Heart right ventricle (tissue), 16 donors: ENCODE data around the gene MYEOV. TPM values are rescaled to one million over a fixed set of nuclear protein-coding genes. Genes with fewer than 3 reads are reported as not detected.

ENCODE experiments used
- ATAC-seq, 8 donors: fragments of 200-7000 bp; cut with Tn5 transposase; one replicate each; pipeline ENCODE4 v1.9.1; 2020; ENCODE audit warnings: mild to moderate bottlenecking in 8 of 8, moderate library complexity in 8 of 8, moderate number of reproducible peaks in 1 of 8
- DNase-seq, 2 donors: peaks; one replicate each; pipeline ENCODE4 v3.0.0-alpha.2; 2020
- H3K27ac ChIP-seq, 10 donors: fragments of 200-600 bp; sonication (generic) in 2 of 10; one replicate each; pipeline versions ENCODE4 v1.5.0 to v1.8.0; 2020 to 2022; ENCODE audit warnings: mild to moderate bottlenecking in 3 of 10
- H3K27me3 ChIP-seq, 7 donors: fragments of 200-600 bp; one replicate each; pipeline ENCODE4 v1.8.0; 2021 to 2022; ENCODE audit warnings: mild to moderate bottlenecking in 2 of 7
- H3K36me3 ChIP-seq, 9 donors: fragments of 200-600 bp; sonication (generic) in 1 of 9; one replicate each; pipeline versions ENCODE4 v1.5.0 to v1.8.0; 2020 to 2022; ENCODE audit warnings: mild to moderate bottlenecking in 2 of 9
- H3K4me1 ChIP-seq, 9 donors: fragments of 200-600 bp; sonication (generic) in 1 of 9; one replicate each; pipeline versions ENCODE4 v1.5.0 to v1.8.0; 2020 to 2022; ENCODE audit warnings: mild to moderate bottlenecking in 4 of 9
- H3K4me3 ChIP-seq, 10 donors: fragments of 200-600 bp; sonication (generic) in 2 of 10; one replicate each; pipeline versions ENCODE4 v1.5.0 to v1.8.0; 2020 to 2022; ENCODE audit warnings: mild to moderate bottlenecking in 7 of 10, moderate library complexity in 2 of 10
- H3K9me3 ChIP-seq, 11 donors: fragments of 200-600 bp in 10 of 11; sonication (generic) in 2 of 11; one replicate each; pipeline versions ENCODE4 v1.5.0 to v1.8.0; 2013 to 2022; ENCODE audit warnings: mild to moderate bottlenecking in 2 of 11, control low read depth in 1 of 11, moderate library complexity in 1 of 11
- WGBS, 2 donors: extraction: QIAGEN DNeasy Blood & Tissue Kit; methylation state at CpG; one replicate each; pipeline ENCODE4 v1.1.7; 2013; ENCODE audit warnings: inconsistent platforms in 1 of 2; 5-methylcytosine and 5-hydroxymethylcytosine counted together
- intact Hi-C, 10 donors: fragments of 100-400 bp; cut with DNase I; formaldehyde crosslinking; loops; one replicate each; pipeline versions ENCODE4 v1.11.1 to v1.14.2; 2022
- polyA plus RNA-seq, 2 donors: library from polyadenylated mRNA; stranded (reverse); fragments of 200-250 nt; gene quantifications; one replicate each; pipeline ENCODE4 v1.2.3, GENCODE V29; 2013
- total RNA-seq, 10 donors: library from RNA; stranded (reverse); fragmentation: NEBNext Ultra II Directional in 3 of 10; extraction: Animal tissue kit (Norgen Biotek cat#: 25700) in 3 of 10; gene quantifications; one replicate each; pipeline versions ENCODE4 v1.2.1 to v1.2.4, GENCODE V29; 2021 to 2023
- TF ChIP-seq, protein P1 (sequence below), 9 donors: fragments of 200-600 bp; sonication (generic) in 2 of 9; IDR thresholded peaks; one replicate each; pipeline versions ENCODE4 v1.5.0 to v1.8.0; 2021 to 2022; ENCODE audit warnings: antibody characterized with exemption in 9 of 9, mild to moderate bottlenecking in 5 of 9, moderate library complexity in 1 of 9
- donor health status: Arrhythmogenic right ventricular cardiomyopathy.
- donor health status: ischemic (EF 13 %, LVEDD 7.1; RV severe dilation, severe dysfunction).
- donor health status: healthy with polysubstance abuse.
- donor health status: DM: no; HTN: yes; CAD: no.
- donor health status: DM: no; HTN: no; CAD: no.
- donor health status: ischemic (EF 25% LVEDD 6.9; RV normal size, moderate dysfunction).
- donor health status: ischemic (EF 25% LVEDD 5.7; RV mildly dilated, moderate dysfunction).
- donor health status: healthy.
- donor health status: DM: yes; HTN: yes; CAD: no.
- donor health status: Ischemic cardiomyopathy.
- donor health status: ischemic (EF 35%, LVEDD 5.7; RV mildly dilated, moderate dysfunction).
- donor health status: nonischemic (EF 11% LVEDD 7.7; RV severe dilation, severe dysfunction).
- donor health status: DM: yes; HTN: yes; CAD: no.
- donor health status: PGD.
- donor health status: ischemic (EF 29% LVEDD 5.4; RV normal size, mild dysfunction).
- donor health status: nonischemic (EF 23%, LVEDD 6.1; RV moderate dilation, normal function).

MYEOV gene
- total and polyA plus RNA-seq, 12 donors: 0.07 TPM; not detected in 11

DNA sequence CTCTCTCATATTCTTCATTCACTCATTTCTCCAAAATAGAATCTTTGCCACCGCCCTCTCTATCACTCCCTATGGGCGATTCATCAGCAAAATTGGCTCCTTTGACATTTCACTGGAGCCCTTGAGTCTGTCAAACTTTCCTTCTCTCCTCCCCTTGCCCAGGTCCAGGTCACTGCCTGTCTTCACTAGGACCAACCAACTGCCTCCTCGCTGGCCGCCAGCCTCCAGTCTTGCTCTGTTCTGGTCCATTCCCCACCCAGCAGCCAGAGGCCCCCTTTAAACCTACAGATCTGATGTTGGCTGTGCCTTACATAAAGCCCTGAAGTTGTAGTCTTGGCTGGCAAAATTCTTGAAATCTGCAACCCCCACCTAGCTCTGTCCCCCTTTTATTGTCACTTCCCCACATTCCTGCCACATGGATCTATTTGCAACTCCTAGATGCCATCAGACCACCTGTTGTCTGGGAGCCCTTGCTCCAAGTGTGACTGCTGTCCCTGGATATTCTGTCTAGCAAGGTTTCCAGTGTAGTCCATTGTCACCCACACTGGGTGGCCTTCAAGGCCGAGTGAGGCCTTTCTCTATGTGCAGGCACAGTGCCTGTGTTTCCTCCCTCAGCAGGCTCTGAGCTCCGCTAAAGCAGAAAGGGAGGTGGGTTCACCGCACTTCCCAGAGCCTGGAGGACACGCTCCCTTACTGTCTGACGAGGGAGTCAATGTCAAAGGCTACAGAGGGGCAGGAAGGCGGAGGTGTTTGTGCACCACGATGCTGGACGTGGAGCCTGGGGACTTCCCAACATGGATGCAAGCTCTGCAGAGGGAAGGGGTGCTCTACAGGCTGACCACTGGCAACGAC, 25.5 kb downstream of the MYEOV start:
- H3K4me3 ChIP-seq: no peak overlapping the region

DNA sequence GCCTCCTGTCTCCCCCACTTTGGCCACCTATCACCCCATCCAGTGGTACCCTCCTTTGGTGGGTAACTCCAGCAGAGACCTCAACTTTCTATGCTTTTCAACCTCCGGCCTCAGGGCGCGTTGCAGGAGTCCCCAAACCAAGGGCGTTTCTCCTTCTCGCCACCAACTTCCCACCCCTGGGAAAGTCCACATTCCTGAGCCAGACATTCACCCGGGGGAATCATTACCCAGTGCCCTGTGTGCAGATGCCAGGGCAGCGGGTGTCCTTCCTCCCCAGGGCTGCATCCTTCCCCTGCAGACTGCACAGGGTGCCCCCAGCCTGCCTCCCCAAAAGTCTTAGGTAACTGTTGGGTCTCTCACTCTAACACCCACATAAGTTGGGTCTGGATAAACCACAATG, 26.4 kb downstream of the MYEOV start:
- DNase-seq: no peak
- H3K4me1 ChIP-seq: peaks cover 0 to 17% (median 0%) of the 10 kb centered on the region in 9 donors
- no peaks in the 10 kb centered on the region for H3K27me3 ChIP-seq
- TF ChIP-seq, protein P1, sequence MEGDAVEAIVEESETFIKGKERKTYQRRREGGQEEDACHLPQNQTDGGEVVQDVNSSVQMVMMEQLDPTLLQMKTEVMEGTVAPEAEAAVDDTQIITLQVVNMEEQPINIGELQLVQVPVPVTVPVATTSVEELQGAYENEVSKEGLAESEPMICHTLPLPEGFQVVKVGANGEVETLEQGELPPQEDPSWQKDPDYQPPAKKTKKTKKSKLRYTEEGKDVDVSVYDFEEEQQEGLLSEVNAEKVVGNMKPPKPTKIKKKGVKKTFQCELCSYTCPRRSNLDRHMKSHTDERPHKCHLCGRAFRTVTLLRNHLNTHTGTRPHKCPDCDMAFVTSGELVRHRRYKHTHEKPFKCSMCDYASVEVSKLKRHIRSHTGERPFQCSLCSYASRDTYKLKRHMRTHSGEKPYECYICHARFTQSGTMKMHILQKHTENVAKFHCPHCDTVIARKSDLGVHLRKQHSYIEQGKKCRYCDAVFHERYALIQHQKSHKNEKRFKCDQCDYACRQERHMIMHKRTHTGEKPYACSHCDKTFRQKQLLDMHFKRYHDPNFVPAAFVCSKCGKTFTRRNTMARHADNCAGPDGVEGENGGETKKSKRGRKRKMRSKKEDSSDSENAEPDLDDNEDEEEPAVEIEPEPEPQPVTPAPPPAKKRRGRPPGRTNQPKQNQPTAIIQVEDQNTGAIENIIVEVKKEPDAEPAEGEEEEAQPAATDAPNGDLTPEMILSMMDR (IDR thresholded peaks at IDR 0.05): no peak
- no peak overlapping the region for H3K4me3 ChIP-seq
- H3K27ac ChIP-seq: no peak overlapping the region
- 91 to 94% methylated on average over 7 of the region's 7 CpGs for WGBS, 2 donors
- H3K36me3 ChIP-seq: no peaks in the 10 kb centered on the region
- intact Hi-C loops: no loop called here
- no peak for ATAC-seq
- peaks cover 0 to 27% (median 10%) of the 10 kb centered on the region in 11 donors for H3K9me3 ChIP-seq

More for the DNA sequence above, 25.5 kb downstream of the MYEOV start:
- ATAC-seq (no peak), DNase-seq (no peak)
- H3K9me3 ChIP-seq: peaks cover 0 to 27% (median 10%) of the 10 kb centered on the region in 11 donors
- no peaks in the 10 kb centered on the region for H3K27me3 ChIP-seq
- intact Hi-C loops: no loop called here
- TF ChIP-seq, protein P1 (IDR thresholded peaks at IDR 0.05): no peak
- no peak overlapping the region for H3K27ac ChIP-seq
- H3K36me3 ChIP-seq: no peaks in the 10 kb centered on the region
- peaks cover 0 to 17% (median 0%) of the 10 kb centered on the region in 9 donors for H3K4me1 ChIP-seq
- 90% methylated on average over 13 of the region's 13 CpGs for WGBS, 2 donors

GRCh38 chr11:69320756-69321741, 27.1 kb downstream of the MYEOV start:
- peaks cover 0 to 17% (median 0%) of the 10 kb centered on the region in 9 donors for H3K4me1 ChIP-seq
- peaks cover 0 to 25% (median 10%) of the 10 kb centered on the region in 11 donors for H3K9me3 ChIP-seq
- H3K27ac ChIP-seq: no peak overlapping the region
- intact Hi-C loops: no loop called here
- DNase-seq: no peak
- TF ChIP-seq, protein P1 (IDR thresholded peaks at IDR 0.05): no peak
- H3K4me3 ChIP-seq: no peak overlapping the region
- H3K36me3 ChIP-seq: no peaks in the 10 kb centered on the region
- 93 to 94% methylated on average over 10 of the region's 10 CpGs for WGBS, 2 donors
- H3K27me3 ChIP-seq: no peaks in the 10 kb centered on the region
- ATAC-seq: peak in 1 of 8 donors; percentile 12

GRCh38 chr11:69321877-69322361, 28.0 kb downstream of the MYEOV start:
- DNase-seq (no peak), ATAC-seq (no peak)
- intact Hi-C loops: no loop called here
- no peak overlapping the region for H3K4me3 ChIP-seq
- H3K9me3 ChIP-seq: peaks cover 0 to 18% (median 9%) of the 10 kb centered on the region in 11 donors
- H3K27me3 ChIP-seq: no peaks in the 10 kb centered on the region
- H3K4me1 ChIP-seq: peaks cover 0 to 16% (median 0%) of the 10 kb centered on the region in 9 donors
- 91 to 95% methylated on average over 5 of the region's 5 CpGs for WGBS, 2 donors
- H3K27ac ChIP-seq: no peak overlapping the region
- H3K36me3 ChIP-seq: no peaks in the 10 kb centered on the region
- TF ChIP-seq, protein P1 (IDR thresholded peaks at IDR 0.05): no peak
